SU-DHL-6 (cell line): Measurements from ENCODE around the gene NRL.

Source experiments
- H2AFZ ChIP-seq: fragments of 200-600 bp; sonication (generic); 2 replicates; pipeline ENCODE4 v1.6.1; 2014; ENCODE audit warnings: low read depth, mild to moderate bottlenecking, moderate library complexity, mixed read lengths, antibody characterized with exemption, low read length; ENCODE audit not compliant: severe bottlenecking
- H3F3A ChIP-seq: fragments of 200-600 bp; shearing (Covaris generic); 2 replicates; pipeline ENCODE4 v1.6.0; 2016; ENCODE audit warnings: antibody characterized with exemption, mild to moderate bottlenecking; ENCODE audit not compliant: insufficient read depth
- H3K27ac ChIP-seq: fragments of 200-600 bp; sonication (generic); 2 replicates; pipeline ENCODE4 v1.5.1; 2016; ENCODE audit warnings: low read depth, mild to moderate bottlenecking, low read length, moderate library complexity, mixed read lengths
- H3K27me3 ChIP-seq: fragments of 200-600 bp; sonication (generic), shearing (Covaris generic); 2 replicates; pipeline ENCODE4 v1.6.0; 2014; ENCODE audit warnings: mild to moderate bottlenecking, low read length
- H3K36me3 ChIP-seq: fragments of 200-600 bp; sonication (generic); 2 replicates; pipeline ENCODE4 v1.6.1; 2014; ENCODE audit warnings: mild to moderate bottlenecking, low read length, mixed read lengths
- H3K4me2 ChIP-seq: fragments of 300-600, 200-600 bp; shearing (Covaris generic), sonication (generic); 2 replicates; pipeline ENCODE4 v1.6.0; 2014; ENCODE audit warnings: low read length, low read depth, mild to moderate bottlenecking; ENCODE audit not compliant: poor library complexity, severe bottlenecking
- H3K4me3 ChIP-seq: fragments of 200-600 bp; sonication (generic); 2 replicates; pipeline ENCODE4 v1.5.1; 2014; ENCODE audit warnings: antibody characterized with exemption, low read length, mild to moderate bottlenecking, mixed read lengths; ENCODE audit not compliant: insufficient read depth, poor library complexity, severe bottlenecking
- H3K79me2 ChIP-seq: fragments of 200-600 bp; sonication (generic); 2 replicates; pipeline ENCODE4 v1.6.1; 2014; ENCODE audit warnings: mild to moderate bottlenecking, low read length, moderate library complexity; ENCODE audit not compliant: insufficient read depth
- H3K9ac ChIP-seq: fragments of 200-600 bp; sonication (generic); 2 replicates; pipeline ENCODE4 v1.7.0; 2014; ENCODE audit warnings: mild to moderate bottlenecking, low read length
- H3K9me2 ChIP-seq: fragments of 200-600 bp; sonication (generic); replicated peaks from 2 replicates; pipeline ENCODE4 v1.6.1; 2014; ENCODE audit warnings: low read length; ENCODE audit not compliant: insufficient read depth
- H3K9me3 ChIP-seq: fragments of 200-600 bp; sonication (generic); 2 replicates; pipeline ENCODE4 v1.6.1; 2014; ENCODE audit warnings: low read length, mixed read lengths; ENCODE audit not compliant: insufficient read depth
- H4K20me1 ChIP-seq: fragments of 200-600 bp; sonication (generic); 2 replicates; pipeline ENCODE4 v1.6.1; 2014; ENCODE audit warnings: low read depth, mild to moderate bottlenecking, antibody characterized with exemption, low read length, moderate library complexity, mixed read lengths
- CTCF ChIP-seq: fragments of 200-600 bp; sonication (generic); IDR thresholded peaks from one replicate; pipeline ENCODE4 v1.5.1; 2017; ENCODE audit warnings: antibody characterized with exemption, mild to moderate bottlenecking, low read length, moderate library complexity; ENCODE audit not compliant: insufficient read depth, poor library complexity, severe bottlenecking
- EZH2phosphoT487 ChIP-seq: fragments of 200-600 bp; sonication (generic), shearing (Covaris generic); conservative IDR thresholded peaks from 2 replicates; pipeline ENCODE4 v1.6.1; 2018; ENCODE audit warnings: mild to moderate bottlenecking, antibody characterized with exemption, low read length, moderate library complexity, mixed read lengths

Gene NRL

GRCh38 chr14:24059841-24060388 lies 54.8 kb downstream of the NRL start:
- Histone ChIP-seq H3K27me3 (no peaks in the 10 kb centered on the region), H3K79me2 (no peaks in the 10 kb centered on the region), H2AFZ (no peak overlapping the region), H3K9ac (no peak overlapping the region), H3K36me3 (no peaks in the 10 kb centered on the region), H3K9me3 (no peaks in the 10 kb centered on the region), H3K4me3 (no peak overlapping the region), H3K4me2 (no peak overlapping the region), H4K20me1 (no peaks in the 10 kb centered on the region), H3F3A (no peaks in the 10 kb centered on the region), H3K9me2 (no peaks in the 10 kb centered on the region), H3K27ac (no peak overlapping the region)
- TF ChIP-seq CTCF (no peak), EZH2phosphoT487 (no peak)

- no peaks in the 10 kb centered on the region for H3F3A ChIP-seq
- H3K9ac ChIP-seq = no peak overlapping the region
- H3K9me2 ChIP-seq = no peaks in the 10 kb centered on the region
- H3K4me2 ChIP-seq = no peak overlapping the region
- no peak overlapping the region for H3K27ac ChIP-seq
- H2AFZ ChIP-seq = no peak overlapping the region
- H3K9me3 ChIP-seq = no peaks in the 10 kb centered on the region
- H4K20me1 ChIP-seq = no peaks in the 10 kb centered on the region
- TF ChIP-seq EZH2phosphoT487 = no peak
- TF ChIP-seq CTCF = no peak
- H3K79me2 ChIP-seq = no peaks in the 10 kb centered on the region
- no peaks in the 10 kb centered on the region for H3K36me3 ChIP-seq
- no peaks in the 10 kb centered on the region for H3K27me3 ChIP-seq
- H3K4me3 ChIP-seq = no peak overlapping the region
Observed at GRCh38 chr14:24058951-24059475, 55.7 kb downstream of the NRL start.

- no peak overlapping the region for H2AFZ ChIP-seq
- no peaks in the 10 kb centered on the region for H3K36me3 ChIP-seq
- H3K9ac ChIP-seq = no peak overlapping the region
- H3K27ac ChIP-seq = no peak overlapping the region
- TF ChIP-seq EZH2phosphoT487 (no peak), CTCF (peak; percentile 54)
- H3K9me3 ChIP-seq = no peaks in the 10 kb centered on the region
- H4K20me1 ChIP-seq = no peaks in the 10 kb centered on the region
- no peaks in the 10 kb centered on the region for H3K9me2 ChIP-seq
- H3K4me2 ChIP-seq = no peak overlapping the region
- H3K27me3 ChIP-seq = no peaks in the 10 kb centered on the region
- no peaks in the 10 kb centered on the region for H3K79me2 ChIP-seq
- H3F3A ChIP-seq = no peaks in the 10 kb centered on the region
- no peak overlapping the region for H3K4me3 ChIP-seq
Observed at GRCh38 chr14:24058260-24058950, 56.3 kb downstream of the NRL start.
